Measurements from ENCODE around the gene GPC3. TPM values are rescaled to one million over a fixed set of nuclear protein-coding genes. Genes with fewer than 3 reads are reported as not detected.

GPC3 gene
- total RNA-seq, 6 experiments from 2014 or later = 0.31 to 6.8 (median 1.8) TPM

DNA sequence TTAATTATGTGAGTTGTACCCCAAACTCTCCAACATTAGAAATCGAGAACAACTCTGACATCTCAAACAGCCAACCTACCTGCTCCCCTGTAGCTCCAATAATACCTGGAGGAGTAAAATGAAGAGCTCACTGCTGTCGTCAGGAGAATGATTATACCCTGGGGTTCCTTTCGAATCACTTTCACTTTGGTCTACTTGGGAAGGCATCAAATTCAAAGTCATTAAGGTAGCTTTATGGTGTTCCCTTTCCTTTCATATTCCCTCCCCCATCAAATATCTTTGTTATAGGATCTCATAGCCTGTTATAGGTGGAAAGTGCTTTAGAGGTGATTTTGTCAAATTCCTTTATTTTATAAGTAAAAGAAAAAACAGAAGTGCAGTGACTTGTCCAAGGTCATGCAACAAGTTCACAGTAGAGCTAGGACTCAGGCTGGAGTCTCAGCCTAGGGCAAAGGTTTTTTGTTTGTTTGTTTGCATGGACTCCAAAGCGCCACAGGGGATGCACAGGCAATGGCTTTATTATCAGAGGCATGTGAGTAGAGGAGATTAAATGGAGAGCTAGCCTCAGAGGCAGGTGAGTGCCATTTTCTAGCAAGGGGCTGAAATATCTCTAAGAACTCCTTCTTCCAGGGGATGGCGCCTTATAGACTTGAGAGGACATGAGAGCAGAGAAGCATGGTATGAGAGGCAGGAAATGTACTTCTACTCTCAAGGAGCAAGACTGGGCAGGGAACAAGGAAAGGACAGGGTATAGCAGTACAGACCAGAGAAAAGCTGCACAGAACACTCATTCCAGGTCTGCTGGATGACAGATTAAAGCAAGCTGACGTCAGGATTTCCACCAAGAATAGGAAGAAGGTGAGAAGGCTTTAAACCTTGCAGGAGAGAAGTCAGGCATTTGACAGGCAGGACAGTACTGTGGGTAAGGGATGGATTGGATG lies 308.0 kb downstream of the GPC3 start:
- no peak for DNase-seq
- Histone ChIP-seq H3K36me3 (no peaks in the 10 kb centered on the region), H3K4me1 (no peaks in the 10 kb centered on the region), H3K4me3 (no peak overlapping the region), H3K27ac (no peak overlapping the region), H3K27me3 (no peaks in the 10 kb centered on the region), H3K9me3 (no peaks in the 10 kb centered on the region)
- intact Hi-C loops (cut with DNase I) = no loop called here
- 40% methylated on average over 6 of the region's 6 CpGs for WGBS (ENCODE audit: insufficient coverage, low coverage, low lambda C conversion rate, missing lambda C conversion rate)
- TF ChIP-seq POLR2A (IDR thresholded peaks at IDR 0.05) = no peak
- TF ChIP-seq, protein P1, sequence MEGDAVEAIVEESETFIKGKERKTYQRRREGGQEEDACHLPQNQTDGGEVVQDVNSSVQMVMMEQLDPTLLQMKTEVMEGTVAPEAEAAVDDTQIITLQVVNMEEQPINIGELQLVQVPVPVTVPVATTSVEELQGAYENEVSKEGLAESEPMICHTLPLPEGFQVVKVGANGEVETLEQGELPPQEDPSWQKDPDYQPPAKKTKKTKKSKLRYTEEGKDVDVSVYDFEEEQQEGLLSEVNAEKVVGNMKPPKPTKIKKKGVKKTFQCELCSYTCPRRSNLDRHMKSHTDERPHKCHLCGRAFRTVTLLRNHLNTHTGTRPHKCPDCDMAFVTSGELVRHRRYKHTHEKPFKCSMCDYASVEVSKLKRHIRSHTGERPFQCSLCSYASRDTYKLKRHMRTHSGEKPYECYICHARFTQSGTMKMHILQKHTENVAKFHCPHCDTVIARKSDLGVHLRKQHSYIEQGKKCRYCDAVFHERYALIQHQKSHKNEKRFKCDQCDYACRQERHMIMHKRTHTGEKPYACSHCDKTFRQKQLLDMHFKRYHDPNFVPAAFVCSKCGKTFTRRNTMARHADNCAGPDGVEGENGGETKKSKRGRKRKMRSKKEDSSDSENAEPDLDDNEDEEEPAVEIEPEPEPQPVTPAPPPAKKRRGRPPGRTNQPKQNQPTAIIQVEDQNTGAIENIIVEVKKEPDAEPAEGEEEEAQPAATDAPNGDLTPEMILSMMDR (IDR thresholded peaks at IDR 0.05) = no peak
- ATAC-seq = no peak

DNA sequence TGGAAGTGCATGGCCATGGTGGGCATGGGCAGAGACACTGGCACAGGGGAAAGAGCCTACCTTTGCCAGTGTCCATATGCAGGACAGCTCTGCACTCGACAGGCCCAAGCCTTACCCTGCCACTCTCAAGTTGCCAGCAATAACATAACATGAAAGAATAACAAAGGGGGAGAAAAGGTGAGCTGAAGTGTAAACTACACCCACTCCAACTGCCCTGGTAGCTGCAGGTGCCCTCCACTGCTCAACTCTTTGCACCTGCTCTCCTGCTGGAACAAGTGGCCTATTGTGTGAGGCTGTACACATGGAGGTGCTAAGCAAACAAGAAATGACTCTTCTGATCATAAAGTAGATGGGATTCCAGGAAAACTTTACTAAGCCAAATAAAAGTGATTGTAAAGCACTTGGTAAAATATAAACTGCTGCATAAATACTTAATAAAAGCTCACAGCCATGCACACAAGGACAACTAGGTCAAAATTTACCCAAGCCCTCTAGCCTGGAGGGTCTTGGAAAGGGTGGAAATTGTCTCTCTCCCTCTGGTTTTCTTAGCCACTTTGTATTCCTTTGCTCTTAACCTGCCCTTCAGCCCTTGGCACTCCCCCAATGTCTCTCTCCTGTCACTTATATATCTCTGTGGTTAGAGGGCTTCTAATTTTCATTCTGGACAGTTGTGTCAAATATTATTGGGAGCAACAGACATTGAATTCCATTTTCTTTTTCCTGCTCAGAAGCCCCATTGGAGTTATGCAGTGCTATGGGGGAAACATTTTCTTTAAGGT lies 308.9 kb downstream of the GPC3 start:
- ATAC-seq (no peak), DNase-seq (no peak)
- WGBS (ENCODE audit: insufficient coverage, low coverage, low lambda C conversion rate, missing lambda C conversion rate) = no CpG with 5 or more reads among the region's 1 CpG
- H3K4me1 ChIP-seq = no peaks in the 10 kb centered on the region
- intact Hi-C loops (cut with DNase I) = no loop called here
- H3K4me3 ChIP-seq = no peak overlapping the region
- no peaks in the 10 kb centered on the region for H3K9me3 ChIP-seq
- H3K27me3 ChIP-seq = no peaks in the 10 kb centered on the region
- no peak overlapping the region for H3K27ac ChIP-seq
- TF ChIP-seq POLR2A (IDR thresholded peaks at IDR 0.05) = no peak
- TF ChIP-seq, protein P1 (IDR thresholded peaks at IDR 0.05) = no peak
- H3K36me3 ChIP-seq = no peaks in the 10 kb centered on the region

DNA sequence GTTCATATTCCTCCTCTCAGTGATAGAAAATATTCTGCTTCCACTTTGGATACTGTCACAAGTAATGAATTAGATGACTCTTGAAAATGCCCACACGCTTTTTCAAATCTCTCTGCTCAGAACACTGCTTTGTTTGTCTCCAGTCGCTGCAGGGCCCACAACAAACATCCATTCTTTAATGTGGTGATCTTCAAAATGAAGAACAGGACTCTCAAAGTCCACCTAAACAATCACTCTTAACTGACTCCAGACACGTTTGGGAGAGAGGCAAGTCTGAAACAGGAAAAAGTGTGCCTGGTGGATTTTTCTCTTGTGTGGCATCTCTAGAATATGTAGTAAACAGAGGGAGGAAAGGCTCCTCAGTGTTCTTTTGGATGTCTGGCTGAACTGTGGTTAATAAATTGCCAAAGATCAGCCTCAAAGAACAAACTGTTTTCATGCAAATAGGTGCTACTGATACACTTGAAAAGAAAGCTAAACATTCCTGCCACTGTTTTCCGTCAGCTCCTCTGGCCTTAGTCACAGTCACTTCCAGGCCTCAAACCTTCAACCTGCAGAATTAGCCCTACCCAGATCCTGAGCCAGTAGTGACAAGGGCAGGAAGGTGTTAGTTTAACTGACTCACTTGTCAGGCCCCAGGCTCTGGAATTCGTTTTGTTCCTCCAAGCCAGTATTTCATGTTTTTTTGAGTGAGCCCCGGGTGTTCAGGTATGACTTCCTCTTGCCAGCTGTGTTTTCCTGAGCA lies 310.5 kb downstream of the GPC3 start:
- Histone ChIP-seq H3K27me3 (no peaks in the 10 kb centered on the region), H3K4me3 (no peak overlapping the region), H3K27ac (no peak overlapping the region), H3K9me3 (no peaks in the 10 kb centered on the region), H3K36me3 (no peaks in the 10 kb centered on the region), H3K4me1 (no peaks in the 10 kb centered on the region)
- ATAC-seq (no peak), DNase-seq (no peak)
- TF ChIP-seq, protein P1 (IDR thresholded peaks at IDR 0.05) = no peak
- no peak for TF ChIP-seq POLR2A (IDR thresholded peaks at IDR 0.05)
- WGBS (ENCODE audit: insufficient coverage, low coverage, low lambda C conversion rate, missing lambda C conversion rate) = 47% methylated on average over 6 of the region's 6 CpGs
- intact Hi-C loops (cut with DNase I) = no loop called here

DNA sequence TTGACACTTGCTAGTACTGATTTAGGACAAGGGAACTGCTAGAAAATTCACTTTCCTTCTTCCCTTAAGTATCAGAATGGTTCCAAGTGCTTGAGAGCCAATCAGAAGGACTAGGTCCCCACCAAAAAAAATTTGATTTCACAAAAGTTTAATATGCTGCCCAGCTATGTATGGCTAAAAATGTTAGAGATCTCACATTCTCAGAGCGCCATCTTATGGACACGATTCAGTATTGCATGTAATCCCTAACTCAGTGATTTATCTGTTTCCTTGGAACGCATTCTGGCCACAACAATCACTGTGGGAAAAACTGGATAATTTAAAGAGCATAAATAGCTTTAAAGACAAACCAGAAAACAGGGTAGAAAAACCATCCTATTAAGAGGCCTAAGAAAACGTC lies 315.0 kb downstream of the GPC3 start:
- intact Hi-C loops (cut with DNase I) = no loop called here
- TF ChIP-seq POLR2A (IDR thresholded peaks at IDR 0.05) = no peak
- TF ChIP-seq, protein P1 (IDR thresholded peaks at IDR 0.05) = peak; percentile 58 to 72 (median 65)
- Histone ChIP-seq H3K4me1 (no peaks in the 10 kb centered on the region), H3K9me3 (no peaks in the 10 kb centered on the region), H3K36me3 (no peaks in the 10 kb centered on the region), H3K27ac (no peak overlapping the region), H3K27me3 (peaks cover 0 to 3% of the 10 kb centered on the region in 2 donors), H3K4me3 (no peak overlapping the region)
- WGBS (ENCODE audit: insufficient coverage, low coverage, low lambda C conversion rate, missing lambda C conversion rate) = 5% methylated on average over 4 of the region's 4 CpGs
- ATAC-seq (peak in 3 of 4 donors; percentile 47 to 69 (median 64)), DNase-seq (no peak)

All from right lobe of liver (tissue), 6 donors.